HG03469 (cell line): ENCODE data around the gene GRID1.

Experiments
- ATAC-seq: cut with Tn5 transposase; IDR thresholded peaks from one replicate; pipeline ENCODE4 v1.9.1; 2021; ENCODE audit warnings: mild to moderate bottlenecking, moderate library complexity, moderate number of reproducible peaks; ENCODE audit not compliant: unreplicated experiment

GRID1 gene

DNA sequence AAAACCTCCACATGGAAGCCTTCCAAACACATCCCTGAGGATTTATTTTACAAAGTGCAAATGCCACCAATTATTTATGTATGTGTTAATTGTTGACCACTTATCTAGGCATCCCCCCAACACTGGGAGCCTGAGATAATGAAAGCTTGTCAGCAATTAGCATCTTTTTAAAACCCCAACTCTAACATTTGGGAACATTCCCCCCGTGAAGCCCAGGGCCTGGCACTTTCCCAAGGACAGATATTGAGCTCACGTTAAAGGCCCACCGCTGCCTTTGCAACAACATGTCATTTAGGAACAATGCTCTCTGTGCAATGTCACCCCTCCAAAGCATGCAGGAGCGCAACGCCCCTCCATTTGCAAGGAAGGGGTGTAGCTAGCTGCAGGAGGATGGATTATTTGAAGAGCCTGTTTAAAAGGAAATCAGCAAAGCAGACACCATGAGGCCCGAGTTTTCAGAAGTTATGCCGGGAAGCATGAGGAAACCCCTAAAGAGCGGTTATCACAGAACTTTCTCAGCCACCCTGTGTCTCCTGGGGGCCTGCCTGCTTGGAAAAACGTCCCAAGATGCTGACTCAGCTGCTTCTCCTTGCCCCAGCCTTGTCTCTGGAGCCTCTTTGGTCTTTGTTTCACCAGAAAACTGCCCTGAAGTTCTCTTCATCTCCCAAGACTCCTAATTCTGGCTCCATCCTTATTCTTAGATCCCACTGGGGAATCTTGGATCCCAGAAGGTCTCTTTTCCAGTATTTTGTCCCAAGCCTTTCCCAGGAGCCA, 444.1 kb downstream of the GRID1 start:
- ATAC-seq: no peak

DNA sequence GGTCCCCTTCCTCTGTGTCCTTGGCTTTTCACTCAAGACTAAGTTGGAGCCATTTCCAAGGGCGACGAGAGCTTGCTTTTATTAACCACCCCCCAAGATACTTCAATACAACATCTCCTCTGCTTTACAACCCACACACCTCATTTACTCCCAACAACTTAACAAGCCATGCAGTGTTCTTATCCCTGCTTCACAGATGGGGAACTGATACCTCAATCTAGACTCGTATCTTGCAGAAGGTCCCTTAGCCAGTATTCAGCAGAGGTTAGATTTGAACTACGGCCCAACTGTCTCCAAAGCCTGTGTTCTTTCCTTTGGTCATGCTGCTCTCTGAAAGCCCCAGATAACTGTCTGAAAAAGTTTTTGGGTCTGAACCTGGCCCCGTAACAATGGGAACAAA, 444.8 kb downstream of the GRID1 start:
- ATAC-seq: no peak

DNA sequence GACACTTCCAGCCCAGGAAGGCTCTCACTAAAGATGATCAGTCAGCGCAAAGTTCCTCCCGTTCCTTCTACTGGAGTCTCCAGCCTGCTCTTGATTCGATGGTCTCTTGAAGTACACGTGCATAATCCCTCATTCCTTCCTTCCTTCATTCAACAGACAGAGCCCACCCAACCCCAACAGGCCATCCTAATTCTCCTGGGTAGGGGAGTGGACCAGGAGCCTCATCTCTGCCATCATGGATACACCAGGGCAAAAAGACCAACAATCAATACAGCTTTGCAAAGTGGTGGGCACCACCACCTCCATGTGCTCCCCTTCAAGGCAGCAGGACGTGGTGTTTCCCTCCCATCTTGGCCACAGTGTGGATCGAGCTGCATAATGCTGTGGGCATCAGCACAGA, 446.3 kb downstream of the GRID1 start:
- no peak for ATAC-seq

DNA sequence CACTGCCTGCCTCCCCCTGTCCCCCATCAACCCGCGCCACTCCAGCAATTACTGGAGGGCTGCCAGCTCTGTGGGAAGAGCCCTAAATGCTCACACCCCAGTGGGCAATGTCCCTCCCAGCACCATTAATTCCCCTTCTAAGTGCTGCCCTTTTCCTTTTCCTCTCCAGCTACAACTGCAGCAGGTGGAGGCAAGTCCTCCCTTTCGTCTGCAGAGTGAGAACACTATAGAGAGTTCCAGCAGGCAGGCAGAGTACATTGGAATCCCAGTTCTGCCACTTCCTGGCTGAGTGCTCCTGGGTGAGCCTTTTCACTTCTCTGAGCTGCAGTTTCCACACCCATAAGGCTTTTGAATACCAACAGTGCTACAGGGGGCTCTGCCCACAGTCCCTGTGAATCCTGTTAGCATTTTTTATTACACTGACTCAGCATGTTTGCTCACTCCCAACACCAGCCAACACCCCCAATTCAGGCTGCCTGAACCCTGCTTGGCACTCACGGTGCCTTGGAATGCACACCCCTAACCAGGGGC, 447.0 kb downstream of the GRID1 start:
- no peak for ATAC-seq

DNA sequence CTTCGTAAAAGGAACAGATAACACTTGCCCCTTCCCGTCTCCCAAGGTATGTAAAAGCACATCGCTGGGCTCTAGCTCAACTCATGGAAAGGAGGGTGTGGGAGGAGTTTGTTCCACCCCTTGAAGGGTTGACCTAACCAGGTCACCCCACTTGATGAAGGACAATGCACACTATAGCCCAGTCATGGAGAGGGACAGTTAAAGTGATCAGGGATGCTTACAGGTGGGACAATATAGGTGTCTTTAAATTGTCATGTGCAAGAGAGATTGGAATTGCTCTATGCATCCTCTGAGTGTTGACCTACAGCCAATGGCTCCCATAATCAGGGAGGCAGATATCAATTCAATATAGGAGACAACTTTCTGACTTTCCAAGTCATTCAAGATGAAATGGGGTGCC, 448.2 kb downstream of the GRID1 start:
- ATAC-seq: no peak

DNA sequence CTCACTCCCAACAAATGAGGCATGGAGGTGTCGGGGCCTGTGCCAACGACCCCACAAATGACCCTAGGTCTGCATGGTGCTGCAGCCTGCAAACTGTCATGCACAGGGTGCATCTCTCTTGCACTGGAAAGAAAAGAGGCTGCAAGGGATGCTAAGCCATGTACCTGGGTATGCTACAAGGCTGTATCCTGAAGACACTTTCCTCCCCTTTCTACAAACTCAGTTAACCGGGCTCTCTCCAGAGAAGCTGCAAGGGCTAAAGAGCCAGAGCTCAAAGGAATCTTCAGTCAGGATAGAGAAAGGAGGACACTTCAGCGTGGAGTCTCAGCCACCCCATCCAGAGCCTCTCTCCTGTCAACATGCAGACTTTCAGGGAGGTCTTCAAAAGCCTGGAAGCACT, 449.0 kb downstream of the GRID1 start:
- no peak for ATAC-seq

DNA sequence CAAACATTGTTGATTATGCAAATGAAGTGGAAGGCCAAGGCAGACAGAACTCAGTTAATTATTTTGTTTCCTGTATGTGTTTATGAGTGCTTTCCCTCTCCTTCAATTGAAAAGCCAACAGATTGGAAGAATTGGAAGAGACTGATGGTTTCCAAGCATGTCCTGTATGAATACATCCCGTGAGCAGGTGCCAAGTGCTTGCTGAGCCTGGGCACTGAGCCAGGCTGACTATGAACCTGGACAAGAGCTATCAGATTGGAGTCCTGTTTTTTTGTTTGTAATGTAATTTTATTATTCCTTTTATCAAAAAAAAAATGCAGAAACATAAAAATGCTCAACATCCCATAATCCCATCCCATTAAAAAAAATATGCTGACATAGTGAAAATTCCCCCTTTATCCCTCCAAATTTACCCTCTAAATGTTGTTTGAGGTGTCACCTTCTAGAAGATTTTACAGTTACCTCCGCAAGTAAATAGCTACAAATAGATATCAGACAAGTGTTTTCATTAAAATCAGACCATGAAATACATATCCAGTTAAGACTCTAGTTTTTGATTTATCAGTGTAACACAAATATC, 449.5 kb downstream of the GRID1 start:
- ATAC-seq: no peak

DNA sequence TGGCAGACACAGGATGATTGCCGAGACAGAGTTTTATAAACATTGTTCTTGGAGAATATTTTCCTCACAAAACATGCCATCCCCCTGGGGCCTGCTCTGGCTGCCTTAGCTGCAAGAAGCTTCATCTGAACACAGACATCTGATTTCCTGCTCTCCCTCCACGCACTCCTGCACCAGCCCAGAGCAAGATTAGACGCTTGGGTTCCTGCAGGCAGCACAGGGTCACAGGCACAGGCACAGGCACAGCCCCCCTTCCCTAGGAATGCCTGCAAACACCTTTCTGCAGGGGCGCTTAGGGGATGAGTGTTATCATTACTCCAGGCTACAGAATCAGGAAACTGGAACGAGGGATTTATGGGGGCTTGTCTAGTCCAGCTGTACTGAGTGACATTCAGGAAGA, 450.3 kb downstream of the GRID1 start:
- no peak for ATAC-seq

DNA sequence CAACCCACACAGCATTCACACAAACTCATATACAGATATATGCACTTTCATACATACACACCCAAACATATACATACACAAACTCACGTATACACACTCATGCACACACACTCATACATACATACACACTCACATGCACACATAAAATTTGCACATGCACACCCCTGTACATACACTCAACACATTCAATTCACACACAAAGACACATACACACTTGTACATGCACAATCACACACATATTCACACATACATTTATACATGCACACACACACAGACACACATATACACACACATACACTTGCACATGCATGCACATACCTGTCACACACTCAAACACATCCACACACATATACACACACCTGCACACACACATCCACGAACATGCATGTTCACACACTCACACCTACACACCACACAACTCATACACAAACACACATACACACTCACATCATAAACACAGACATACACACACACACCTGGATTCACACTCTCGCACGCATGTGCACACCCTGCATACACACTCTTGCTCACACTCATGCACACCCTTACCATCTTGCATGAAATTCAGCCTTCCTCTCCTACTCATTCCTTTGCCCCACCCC, 451.2 kb downstream of the GRID1 start:
- ATAC-seq: no peak

DNA sequence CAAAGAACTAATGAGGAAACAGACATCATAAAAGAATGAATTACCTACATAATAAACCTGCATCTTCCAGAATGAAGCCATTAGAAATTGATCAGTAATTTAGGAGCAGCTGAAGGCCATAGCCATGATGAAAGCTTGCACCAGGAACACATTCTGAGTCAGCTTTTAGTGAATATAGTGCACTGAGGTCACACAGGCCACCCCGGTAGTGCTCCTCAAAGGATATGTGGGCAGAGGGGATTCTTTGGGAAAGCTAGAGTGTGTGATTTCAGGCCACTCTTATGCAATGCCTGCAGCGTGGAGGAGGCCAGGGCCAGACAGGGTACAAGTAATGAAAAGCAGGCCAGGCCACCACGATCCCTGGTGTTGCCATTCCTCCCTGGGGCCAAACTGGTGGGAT, 451.9 kb downstream of the GRID1 start:
- no peak for ATAC-seq

DNA sequence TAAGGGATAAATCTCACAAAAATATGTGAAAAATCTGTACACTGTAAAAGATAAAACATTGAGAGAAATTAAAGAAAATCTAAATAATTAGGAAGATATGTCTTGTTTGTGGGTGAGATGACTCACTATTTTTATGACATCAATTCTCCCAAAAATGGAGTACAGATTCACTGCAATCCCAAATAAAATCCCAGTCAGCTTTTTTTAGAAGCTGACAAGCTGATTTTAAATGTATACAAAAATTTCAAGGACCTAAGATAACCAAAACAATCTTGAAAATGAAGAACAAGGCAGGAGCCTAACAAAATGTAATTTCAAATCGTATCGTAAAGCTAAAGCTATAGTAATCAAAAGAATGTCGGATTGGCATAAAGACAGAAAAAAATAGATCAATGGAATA, 458.1 kb downstream of the GRID1 start:
- no peak for ATAC-seq

DNA sequence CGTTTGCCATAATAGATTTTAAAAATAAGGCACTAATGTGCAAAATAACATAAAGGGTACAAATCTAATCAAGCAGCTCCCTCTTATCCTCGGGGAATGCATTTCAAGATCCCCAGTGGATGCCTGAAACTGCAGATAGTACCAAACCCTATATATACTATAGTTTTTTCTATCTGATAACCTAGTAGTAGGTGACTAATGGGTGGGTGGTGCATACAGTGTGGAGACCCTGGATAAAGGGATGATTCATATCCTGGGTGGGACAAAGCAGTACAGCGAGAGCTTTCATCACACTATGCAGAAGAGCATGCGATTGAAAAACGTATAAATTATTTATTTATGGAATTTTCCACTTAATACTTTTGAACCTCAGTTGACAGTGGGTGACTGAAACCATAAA, 464.5 kb downstream of the GRID1 start:
- no peak for ATAC-seq

DNA sequence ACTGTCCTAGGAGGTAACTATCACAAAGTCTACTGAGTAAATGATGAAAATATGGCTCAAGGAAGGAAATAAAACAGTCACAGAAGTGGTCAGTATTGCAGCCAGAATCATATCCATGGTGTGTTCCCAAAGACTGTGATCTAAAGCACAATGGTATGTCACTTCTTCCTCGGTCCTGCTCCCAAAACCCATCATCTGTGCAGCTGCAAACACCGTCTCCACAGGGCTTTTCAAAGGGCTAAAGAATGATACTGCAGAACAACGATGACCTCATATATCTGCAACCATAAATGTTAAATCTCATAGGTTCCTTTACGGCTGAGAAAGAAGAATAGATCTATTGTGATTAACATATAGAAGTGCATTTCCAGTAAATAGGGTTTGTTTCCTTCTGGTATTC, 465.0 kb downstream of the GRID1 start:
- no peak for ATAC-seq

DNA sequence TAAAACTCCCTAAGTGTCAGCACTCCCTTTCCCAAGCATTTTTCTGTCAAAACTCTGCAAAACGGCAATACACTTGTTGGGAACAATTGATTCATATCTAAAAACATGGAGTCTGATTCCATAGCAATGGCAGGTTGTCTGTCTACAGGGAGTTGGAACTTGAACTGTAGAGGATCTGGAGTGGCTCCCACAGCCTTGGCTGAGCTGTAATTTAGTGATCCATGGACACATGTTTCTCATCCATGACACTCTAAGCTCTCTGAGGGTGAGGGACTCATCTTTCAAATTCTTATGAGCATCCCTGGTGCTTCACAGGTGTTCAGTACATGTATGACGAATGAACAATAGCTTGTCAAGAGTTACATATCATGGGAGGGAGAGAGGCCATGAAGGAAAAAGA, 466.1 kb downstream of the GRID1 start:
- ATAC-seq: no peak

DNA sequence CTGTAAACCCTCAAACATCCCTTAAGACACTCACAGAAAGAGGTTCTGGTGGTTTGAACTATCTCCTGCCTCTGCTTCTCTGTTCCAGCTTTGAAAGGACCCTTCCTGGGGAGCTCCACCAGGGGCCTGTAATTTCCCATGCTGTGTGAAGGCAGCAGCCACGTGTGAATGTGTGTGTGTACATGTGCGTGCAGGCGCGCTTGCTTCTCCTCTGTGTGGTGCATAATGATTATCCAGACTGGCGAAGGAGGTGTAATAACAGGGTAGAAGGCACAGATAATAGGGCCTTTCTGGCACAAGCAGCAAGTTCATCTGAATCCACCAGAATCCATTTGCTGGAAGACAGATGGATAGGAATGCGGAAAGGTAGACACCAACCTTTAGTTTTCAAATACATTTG, 466.5 kb downstream of the GRID1 start:
- ATAC-seq: no peak

DNA sequence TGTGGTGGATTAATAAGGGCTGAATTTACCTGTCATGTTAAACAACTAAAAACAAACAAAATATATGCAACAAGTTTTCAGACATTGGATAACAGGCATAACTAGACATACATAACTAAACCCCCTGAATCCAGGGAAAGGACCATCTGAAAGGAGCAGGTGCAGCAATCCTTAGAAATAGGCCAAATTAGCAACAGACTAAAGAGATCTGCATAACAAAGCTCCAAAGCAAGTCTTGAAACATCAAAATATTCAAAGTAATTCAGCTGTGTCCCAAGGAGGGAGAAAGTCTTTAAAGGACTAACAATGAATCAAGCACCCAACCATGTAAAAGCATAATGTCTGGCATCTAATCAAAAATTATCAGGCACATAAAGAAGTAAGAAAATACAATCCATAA, 475.1 kb downstream of the GRID1 start:
- ATAC-seq: no peak

DNA sequence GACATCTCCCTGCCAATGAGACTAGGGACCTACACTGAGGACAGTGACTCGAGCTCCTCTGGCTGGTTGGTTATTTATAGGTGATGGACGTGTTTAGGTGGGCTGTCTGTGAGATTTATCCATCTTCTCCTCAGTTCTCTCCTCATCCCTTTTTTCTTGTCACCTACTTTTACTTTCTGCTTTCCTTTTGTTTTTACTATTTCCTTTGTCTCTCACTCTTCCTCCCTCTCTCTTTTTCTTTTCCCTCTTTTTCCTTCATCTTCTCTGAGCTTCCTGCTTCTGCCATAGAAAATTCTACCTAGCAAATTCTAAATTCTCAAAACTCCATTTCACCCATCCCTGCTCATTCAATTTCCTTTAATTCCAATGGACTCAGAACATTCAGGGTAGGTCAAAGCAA, 478.0 kb downstream of the GRID1 start:
- ATAC-seq: no peak

DNA sequence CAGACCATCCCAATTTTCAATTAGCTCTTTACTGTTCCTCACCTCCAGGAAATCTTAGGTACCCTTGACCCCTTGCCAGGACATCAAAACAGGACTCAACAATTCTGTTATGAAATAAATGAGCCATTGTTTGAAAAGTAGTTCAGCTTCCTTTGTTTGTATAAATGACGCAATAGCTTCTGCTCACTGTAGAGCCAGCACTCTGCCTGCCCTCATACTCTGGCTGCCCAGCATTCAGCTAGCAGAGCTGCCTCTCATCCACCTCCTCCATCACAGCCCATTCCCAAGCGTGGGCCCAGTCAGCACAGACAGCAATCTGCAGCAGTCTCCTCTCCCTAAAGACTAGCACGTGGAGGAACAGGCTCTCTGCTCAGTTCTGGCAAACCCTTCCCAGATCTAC, 478.6 kb downstream of the GRID1 start:
- ATAC-seq: no peak

DNA sequence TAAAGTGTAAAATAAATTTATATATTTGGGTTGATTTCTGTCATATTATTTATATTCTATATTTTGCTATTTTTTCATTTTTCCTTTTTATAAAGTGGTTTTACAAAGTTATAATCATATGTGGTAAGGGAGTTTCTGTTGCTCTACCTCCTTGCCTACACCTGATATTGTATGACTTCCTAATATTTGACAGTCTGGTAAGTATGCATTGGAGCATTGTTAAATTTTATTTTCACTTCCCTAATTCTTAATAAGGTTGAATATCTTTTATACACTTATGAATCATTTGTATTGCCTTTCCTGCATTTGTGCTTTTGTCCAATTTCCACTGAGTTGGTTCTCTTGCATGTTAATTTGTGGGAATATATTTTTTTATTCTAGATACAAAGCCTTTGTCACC, 492.4 kb downstream of the GRID1 start:
- ATAC-seq: no peak

DNA sequence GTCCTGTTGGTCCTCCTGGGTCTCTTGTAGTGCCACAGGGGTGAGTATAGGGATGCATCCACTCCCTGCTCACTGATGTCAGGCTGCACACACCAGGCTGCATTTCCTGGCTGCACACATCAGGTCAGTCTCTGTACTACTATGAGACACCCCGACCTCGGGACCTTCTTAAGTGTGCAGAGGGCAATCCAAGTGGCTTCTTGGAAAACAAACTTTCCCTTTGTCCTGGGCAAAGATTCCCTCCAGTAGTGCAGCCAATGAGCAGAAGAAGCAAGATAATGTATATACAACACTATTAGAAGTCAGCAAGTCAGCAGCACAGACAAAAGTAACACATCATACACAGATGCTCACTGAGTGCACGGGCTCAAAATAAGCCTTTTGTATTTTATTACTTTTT, 493.5 kb downstream of the GRID1 start:
- ATAC-seq: no peak

DNA sequence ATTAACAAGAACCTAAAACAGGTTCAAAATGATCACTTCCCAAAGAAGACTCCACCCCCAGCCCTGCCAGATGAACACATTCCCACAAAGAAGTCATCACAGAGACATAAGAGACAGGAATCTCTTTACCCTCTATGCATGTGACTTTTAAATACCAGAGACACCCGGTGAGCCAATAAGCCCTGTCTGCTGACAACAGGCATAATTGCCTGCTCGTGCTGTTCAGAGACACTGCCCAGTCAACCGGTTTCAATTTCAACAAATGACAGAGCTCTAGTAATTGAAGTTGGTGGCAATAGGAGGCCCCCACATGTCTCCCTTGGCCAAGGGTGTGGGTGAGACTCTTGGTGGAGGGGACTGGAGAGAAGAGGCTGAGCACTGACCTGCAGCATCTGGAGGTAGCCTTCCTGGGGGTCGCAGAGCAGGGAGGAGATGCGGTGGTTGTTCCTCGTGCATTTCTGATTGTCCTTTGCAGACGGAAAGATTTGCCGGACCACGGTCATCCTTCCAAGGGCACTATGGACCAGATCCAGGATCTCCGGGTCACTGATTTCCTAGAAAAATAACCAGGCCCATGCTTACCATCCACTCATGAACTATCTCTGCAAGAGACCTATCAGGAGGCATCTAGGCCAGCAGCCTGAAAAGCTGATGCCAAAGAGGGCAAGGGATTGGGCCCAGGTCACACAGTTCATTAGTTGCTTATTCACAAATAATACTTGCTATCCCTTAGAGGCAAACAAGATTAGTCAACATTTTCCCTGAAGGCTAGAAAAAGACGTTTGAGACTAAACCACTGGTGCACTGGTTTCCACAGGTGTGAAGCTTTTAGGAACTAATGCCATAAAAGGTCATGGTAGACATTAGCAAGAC, 497.7 kb downstream of the GRID1 start:
- no peak for ATAC-seq
